ENCODE results near the gene SLIT1.

Gene SLIT1

DNA sequence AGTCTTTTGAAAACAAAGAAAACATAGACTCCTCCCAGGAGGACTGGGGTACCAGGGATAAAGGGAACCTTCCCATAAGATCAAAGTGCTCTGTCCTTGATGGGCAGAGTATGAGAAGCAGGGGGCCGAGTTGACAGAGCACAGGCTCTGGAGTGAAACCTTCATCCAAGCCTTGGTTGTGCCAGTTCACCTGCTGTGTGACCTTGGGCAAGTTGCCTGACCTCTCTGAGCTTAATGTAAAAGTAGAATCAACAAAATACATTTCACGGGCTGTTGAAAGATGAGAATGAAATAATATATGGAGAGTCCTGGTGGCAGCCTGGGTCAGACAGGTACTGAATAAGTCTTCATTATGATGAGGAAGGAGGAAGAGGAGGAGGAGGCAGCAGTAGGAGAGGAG, 69.9 kb downstream of the SLIT1 start:
- no peak for DNase-seq (ENCODE audit: low read depth in 2 of 2)

DNA sequence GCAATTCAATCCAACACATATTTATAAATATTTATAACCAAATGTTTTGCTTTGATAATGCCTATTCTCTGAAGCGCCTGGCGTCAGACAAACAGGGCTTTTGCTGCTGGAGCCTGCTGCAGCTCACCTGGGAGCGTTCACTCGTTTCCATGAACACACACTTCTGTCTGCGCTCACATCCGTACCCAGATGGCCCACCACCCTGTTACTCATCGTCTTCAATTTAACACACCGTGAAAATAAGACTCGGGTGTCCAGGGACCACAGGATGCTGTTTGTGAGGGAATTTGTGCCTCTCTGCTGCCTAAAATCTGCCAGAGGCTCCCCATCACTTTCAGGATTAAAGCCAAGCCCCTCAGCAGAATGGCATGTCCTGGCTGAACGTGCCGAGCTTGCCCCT, 74.1 kb downstream of the SLIT1 start:
- DNase-seq (ENCODE audit: low read depth in 2 of 2) = no peak

DNA sequence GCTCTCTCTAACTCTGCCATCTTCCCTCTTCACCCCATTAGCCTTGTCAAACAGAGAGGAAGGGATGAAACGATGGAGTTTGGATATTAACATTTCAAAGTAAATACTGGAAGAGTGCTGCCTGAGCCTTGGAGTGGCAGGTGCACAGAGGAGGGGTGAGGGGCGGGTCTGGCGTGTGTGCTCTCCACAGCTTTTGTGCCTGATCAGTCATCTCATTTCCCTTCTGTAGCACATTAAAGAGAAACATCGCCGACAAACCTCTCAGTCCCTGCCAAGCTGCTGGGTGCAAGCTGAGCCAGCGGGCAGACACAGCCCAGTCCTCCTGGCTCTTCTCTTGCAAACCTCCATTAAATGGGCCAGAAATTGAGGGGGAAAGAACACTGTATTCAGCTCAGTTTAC, 76.2 kb downstream of the SLIT1 start:
- DNase-seq (ENCODE audit: low read depth in 2 of 2) = no peak

DNA sequence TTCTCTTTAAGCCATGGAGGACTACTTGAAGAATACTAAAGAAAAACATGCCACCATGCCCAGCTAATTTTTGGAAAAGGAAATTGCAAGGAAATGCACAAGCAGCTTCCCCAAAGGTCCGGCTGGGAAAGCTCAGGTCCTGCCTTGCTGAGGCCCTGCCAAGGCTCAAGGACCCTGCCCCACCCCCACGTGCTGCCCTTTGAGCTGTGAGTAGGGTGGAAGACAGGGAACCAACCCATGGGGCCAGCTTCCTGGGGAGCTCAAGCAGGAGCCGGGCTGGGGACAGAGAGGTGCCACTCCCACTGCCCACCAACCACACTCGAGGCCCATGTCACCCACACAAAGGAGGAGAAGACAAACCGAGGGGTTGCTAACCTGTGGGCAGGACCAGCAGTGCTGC, 78.2 kb downstream of the SLIT1 start:
- DNase-seq (ENCODE audit: low read depth in 2 of 2) = no peak

DNA sequence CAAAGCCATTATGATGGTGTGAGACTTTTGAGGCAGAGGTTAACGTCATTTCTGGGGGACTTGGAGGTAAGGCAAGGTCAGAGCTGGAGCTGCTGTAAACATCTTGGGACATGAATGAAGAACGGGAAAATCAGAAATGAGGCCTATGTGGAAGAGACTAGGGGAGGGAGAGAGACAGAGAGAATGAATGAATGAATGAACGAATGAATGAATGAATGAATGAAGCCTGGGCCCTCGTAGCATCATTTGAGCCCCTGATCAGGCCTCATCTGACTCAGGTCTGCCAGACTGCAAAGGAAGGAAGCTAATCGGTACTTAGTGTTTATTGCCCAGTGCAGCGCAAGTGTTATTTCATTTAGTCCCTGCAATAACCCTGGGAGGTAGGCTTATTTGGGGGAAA, 79.6 kb downstream of the SLIT1 start:
- DNase-seq (ENCODE audit: low read depth in 2 of 2) = no peak

DNA sequence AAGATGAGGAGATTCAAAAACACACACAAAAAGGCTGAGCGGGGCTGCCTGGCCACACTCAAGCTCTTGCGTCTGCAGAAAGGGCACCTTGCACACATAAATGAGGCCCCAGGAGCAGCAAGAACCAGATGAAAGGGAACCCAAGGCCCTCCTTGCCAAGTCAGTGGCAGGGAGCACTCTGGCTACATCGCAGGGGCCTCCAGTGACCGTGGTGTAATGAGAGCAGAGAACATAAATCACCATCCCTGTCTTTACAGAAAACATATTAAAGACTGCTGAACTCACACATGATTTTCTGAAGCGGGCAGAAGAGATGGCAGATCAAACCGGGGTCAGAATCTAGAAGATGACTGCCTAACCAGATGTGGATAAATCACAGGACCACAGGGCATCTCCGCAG, 80.5 kb downstream of the SLIT1 start:
- DNase-seq (ENCODE audit: low read depth in 2 of 2) = no peak

DNA sequence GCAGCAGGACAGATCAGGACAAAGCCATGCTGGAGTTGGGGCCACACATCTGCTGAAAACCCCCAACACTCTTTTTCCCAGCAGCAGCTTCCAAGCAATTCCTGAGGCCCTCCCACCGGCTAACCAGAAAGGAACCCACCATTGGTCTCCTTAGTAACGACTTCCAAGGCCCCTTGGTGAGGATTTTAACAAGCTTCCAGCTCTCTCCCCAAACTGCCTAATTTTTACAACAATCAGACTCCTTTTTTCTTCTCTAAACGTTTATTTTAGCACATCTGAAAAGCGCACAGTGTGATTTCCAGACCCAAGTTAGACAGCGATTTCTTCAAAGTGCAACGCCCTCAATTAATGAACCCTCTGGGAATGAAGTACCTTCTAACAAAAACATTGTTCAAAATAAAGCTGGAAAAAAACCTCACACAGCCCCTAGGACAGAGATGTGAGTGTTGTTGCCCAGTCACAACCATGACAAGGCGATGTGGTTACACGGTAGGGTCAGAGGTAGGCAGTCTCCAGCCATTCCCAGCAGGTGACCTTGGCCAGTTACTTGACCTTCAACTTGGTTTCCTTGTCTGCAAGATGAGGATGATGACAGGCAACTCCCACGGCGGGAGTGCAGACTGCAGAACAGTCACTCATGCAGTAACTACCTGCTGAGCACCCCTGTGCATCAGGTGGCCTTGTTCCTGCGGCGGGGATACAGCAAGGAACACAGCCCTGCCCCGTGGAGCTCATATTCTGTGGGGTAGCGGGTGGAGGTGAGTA, 82.3 kb downstream of the SLIT1 start:
- no peak for DNase-seq (ENCODE audit: low read depth in 2 of 2)

DNA sequence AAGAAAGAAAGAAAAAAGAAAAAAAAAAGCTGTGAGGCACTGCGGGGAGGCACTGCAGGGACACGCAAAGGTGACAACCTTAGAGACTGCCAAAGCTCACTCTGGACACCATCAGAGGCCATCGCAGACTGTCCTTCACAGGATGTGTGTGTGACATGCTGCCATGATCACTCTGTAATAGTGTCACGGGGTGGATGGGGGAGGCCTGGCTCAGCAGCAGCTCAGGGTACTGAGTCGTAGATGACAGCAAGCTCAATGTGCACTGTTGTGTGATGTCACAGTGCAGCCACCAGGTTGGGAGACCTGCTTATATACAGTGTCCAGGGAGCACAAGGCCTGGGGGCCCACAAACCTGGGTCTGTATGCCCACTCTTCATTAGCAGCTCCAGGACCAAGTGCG, 83.3 kb downstream of the SLIT1 start:
- DNase-seq (ENCODE audit: low read depth in 2 of 2) = no peak

DNA sequence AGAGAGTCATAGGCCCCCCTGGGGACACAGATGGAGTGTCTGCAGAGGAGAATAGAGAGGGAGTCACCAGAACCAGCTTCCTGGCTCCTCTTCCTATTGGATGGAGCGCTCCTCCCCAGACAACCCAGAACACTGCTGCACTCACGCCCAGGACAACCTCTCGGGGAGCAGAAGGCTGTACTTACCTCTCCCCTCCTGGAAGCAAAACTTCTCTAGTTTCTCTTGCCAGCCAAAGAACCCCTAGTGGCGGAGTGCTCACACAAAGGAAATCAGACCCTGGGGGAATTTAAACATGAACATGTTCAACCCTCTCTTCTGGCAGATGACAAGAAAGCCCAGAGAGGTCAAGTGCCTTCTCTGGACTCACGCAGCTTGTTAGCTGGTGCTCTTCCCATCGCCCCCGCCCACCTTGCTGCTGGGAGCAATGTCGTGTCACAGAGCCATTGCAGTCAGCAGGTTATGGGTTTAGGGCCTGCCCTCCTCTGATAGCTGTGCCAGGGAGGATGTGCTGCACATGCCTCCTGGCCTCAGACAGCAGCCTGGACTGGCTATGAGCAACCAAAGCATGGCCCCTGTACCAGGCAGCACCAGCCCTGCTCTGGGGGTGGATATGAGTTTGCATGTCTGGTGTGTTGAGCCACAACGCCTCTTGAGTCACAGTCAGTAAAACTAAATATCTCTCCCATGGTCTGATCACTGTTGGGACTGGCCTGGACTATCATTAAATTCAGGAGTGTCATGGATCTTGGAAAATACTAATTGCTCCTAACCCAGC, 84.4 kb downstream of the SLIT1 start:
- no peak for DNase-seq (ENCODE audit: low read depth in 2 of 2)

DNA sequence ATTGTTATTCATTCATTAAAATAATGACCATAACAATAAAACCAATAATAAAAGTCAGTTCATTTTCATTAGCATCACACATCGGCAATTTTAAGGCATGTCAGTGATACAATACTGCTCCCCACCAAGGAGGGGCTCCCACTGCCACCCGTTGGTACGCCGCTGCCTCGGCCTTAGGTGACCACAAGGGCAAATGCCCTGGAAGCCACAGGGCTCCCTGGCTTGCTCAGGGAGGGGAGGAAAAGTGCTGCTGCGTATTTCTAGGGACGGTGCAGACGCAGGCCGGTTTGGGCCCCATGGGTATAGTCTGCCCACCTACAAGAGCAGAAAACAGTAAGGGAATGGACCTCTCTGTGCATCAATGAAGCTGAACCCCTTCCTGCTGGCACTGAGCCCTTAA, 85.1 kb downstream of the SLIT1 start:
- DNase-seq (ENCODE audit: low read depth in 2 of 2) = no peak

DNA sequence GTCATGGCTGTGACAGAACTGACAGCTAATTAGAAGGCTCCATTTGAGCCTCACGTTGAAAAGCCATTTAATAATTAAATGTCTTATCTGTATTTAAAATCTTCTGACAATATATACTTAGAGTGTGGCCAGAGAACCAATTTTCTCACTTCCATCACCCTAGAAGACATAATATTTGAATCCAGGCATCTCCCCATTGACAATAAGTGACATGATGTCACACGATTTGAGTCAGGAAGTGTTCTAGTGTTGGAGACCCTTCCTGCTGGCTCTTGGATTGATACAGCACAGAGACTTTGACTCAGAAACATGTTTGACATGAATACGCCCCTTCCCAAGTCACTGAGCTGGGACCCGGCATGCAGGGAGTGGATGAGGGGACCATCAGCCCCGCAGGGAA, 85.9 kb downstream of the SLIT1 start:
- no peak for DNase-seq (ENCODE audit: low read depth in 2 of 2)

DNA sequence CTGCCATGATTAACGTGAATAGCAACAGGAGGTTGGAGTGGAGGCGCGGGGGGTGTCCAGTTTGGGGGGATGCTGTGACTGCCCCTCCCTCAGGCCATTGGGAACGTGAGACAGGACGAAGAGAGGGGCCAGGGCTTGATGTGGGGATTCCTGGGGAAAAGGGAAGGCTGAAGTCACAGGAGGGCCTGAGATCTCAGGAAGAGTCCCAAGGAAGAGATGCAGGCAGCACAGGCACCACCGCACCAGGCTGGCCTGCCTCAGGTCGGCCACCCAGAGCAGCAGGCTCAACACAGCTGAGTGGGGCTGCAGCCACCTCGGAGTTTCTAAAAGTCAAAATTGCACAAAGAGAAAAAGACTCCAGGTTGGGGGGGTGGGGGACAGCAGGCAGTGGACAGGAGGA, 86.7 kb downstream of the SLIT1 start:
- DNase-seq (ENCODE audit: low read depth in 2 of 2) = no peak

DNA sequence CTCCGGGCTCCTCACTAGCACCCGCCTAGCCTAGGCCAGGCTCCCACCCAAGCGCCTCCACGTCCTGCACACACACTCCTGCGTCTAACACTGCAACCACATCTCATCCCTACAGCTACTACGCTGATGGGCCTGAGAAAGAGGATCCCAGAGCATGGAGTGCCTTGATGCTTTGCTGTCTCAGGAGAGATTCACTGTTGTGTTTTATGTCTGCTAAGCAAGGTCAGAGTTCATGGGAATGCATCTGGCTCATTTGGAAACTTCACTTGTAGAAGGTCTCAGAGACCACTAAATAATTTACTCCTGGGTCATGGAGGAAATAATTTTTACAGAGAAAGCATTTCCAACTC, 88.7 kb downstream of the SLIT1 start:
- no peak for DNase-seq (ENCODE audit: low read depth in 2 of 2)

DNA sequence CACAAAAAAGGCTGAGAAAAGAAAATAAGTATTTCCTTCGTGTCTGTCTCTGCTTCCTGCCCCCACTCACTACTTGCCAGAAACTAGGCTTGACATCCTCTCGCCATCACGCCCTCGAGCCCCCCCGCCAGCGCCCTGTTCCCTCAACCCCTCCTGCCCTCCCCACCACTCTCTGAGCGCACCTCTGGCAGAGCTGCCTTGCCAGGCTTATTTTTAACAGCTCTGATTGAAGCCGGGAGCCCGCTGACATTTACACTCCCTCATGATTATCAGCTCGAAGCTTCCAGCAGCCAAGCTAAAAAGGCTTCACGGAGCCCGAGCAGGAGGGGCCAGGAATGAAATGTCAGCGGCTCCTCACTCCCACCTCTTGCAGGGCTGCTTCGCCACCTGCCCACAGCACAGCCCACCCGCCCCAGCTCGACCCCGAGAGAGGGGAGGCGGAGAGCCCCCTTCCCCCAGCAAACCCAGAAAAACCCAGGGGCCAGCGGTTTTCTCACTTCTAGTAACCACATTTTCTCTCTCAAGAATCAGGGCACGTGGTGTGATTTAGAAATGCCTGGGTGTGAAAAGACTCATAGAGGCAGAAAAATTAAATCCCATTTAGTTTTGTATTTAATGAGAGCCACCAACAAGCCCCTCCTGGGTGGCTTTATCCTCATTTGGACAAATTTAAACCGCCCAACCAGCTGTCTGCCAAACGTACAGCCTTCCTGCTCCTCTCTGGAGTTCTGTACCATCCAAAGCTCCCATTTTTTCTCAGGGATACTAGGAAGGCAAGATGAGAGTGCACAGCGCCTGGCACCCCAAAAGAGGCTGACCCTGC, 89.3 kb downstream of the SLIT1 start:
- no peak for DNase-seq (ENCODE audit: low read depth in 2 of 2)

DNA sequence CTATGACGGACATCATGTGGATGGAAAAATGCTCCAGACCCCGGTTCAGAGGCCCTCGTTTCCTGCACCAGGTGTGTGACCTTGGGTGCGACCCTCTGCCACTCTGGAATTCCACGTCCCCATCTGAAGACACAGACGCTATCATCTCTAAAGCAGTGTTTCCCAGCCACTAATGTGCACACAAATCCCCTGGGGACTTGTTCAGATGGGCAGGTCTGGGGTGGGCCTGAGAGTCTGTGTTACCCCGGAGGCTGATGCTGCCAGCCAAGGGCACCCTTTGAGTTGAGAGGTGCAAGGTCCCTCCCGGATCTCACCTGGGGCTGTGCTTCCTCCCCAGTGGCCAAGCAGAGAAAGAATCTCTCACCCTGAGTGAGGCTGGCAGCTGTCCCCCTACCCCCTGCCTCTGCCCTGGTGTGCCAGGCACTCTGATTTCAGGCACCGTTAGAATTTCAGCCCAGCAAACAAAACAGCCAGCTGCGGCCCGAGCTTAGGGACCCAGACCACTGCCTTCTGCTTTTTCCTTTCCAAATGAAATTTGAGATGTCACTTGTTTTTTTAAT, 90.0 kb downstream of the SLIT1 start:
- no peak for DNase-seq (ENCODE audit: low read depth in 2 of 2)

DNA sequence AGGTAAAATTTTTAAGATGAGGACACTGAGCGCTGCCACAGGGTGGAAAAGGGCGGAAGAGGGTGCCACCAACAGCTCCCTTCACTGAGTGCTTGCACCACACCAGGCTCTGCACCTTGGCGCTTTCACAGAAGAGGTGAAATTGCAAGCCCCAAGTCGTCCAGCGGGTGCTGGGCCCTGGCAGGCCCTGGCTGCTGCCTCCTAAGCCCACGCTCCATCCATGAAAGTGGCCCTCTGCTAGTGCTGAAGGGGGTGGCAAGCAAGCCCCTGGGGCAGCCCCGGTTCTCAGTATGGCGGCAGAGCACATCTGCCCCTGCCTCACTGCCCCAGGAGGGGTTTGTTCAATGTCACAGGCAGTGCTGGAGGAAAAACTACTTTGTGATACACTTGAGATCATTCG, 95.1 kb downstream of the SLIT1 start:
- DNase-seq (ENCODE audit: low read depth in 2 of 2) = no peak

DNA sequence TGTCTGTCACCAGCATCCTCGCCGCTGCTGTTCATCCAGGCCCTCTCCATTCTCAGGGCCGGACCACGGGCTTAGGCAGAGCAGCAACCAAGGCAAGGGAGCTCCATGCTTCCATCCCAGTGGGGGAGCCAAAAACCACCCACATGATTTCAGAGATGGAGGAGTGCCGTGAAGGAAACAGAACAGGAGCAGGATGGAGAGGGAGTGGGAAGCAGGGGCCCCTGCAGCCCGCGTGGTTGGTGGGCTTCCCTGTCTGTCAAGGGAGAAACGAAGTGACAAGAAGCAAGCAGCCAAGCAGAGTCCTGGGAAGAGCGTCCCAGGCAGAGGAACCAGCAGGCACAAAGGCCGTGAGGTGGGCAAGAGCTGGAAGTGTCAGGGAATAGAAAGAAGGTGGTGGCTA, 95.7 kb downstream of the SLIT1 start:
- no peak for DNase-seq (ENCODE audit: low read depth in 2 of 2)

DNA sequence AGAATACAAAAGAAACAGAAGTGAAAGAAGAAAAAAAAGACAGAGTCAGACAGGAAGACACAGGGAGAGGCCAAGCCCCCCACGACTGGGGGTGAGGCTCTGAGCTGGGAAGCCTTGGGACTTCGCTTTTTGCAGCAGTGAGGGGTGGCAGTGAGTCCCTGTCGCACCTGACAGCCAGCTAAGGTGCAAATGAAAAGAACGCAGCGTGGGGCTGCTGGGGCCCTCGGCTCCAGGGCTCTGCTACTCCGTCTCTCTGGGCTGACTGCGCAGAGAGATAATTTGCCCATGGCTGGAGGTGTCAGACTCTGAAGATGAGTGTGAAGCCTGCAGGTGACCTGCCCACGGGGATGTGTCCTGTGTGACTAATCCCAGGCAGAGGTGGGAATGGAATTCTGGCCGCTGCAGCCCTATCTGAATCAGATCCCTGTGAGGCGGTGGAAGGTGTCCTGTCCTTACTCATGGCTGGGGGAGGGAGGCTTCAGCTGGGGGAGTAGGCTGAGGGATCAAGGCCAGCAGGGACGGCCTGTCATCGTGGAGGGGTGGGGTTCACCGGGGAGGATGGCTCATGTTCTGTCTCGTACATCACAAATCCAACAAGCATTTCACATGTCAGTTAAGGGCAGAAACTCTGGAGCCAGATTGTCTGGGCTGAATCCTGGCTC, 96.4 kb downstream of the SLIT1 start:
- DNase-seq (ENCODE audit: low read depth in 2 of 2) = no peak

DNA sequence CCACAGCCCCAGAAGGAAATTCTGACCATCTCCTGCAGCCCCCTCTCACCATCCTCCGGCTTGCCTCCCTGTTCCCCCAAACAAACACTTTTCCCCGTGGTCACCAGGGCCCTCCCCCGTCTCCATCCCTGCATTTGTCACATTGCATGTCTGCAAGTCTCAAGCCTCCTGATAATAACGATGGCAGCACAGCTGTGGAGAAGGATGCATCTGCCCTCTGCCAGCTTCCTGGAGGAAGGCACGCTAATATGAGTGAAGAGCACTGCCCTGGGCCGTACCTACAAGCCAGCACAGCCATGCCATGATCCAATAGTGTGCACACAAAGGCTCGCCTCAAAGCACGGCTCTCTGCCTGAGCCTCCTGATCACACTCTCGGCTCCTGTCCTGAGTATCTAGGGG, 98.5 kb downstream of the SLIT1 start:
- DNase-seq (ENCODE audit: low read depth in 2 of 2) = no peak

DNA sequence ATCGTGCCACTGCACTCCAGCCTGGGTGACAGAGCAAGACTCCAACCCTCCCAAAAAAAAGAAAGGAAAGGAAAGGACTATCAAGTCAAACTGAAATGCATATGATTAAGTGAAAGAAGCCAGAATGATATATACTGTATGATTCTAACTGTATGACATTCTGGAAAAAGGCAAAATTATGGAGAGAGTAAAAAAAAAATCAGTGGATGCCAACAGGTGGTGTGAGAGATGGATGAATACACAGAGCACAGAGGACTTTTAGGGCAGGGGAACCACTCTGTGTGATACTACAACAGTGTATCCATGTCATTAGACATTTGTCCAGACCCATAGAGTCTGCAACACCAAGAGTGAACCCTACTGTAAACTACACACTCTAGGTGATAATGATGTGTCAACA, 99.2 kb downstream of the SLIT1 start:
- no peak for DNase-seq (ENCODE audit: low read depth in 2 of 2)

DNA sequence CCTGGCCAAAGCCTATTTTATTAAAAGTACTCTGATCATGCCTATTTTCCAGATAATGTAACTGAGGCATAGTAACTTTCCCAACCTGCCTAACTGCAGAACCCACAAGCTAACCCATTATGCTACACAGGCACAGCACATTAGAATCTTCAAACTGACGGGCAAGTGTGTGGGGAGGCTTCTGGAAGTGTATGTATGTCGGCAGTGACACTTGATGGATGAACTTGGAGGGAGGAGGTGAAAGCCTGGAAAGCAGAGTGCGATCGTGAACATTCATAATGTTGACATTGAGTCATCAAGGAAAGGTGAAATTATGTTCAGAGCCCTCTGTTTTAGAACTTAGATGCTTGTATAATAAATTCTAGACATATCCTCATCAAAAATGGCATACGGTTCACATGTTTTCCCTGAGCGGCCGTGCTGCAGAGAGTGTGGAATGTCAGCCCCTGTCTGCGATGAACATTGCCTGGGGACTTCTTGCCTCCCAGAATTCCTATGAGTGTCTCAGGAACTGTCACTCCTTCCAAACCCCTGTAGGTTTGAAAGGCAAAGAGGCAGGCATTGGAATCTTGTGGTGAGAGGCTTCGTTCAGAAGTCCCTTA, 102.4 kb downstream of the SLIT1 start:
- no peak for DNase-seq (ENCODE audit: low read depth in 2 of 2)
